GM19467 (cell line): ENCODE measurements around the gene PPM1E.

Experiments used
- ATAC-seq: cut with Tn5 transposase; IDR thresholded peaks from one replicate; pipeline ENCODE4 v1.9.1; 2021; ENCODE audit warnings: mild to moderate bottlenecking, moderate library complexity; ENCODE audit not compliant: unreplicated experiment

Gene PPM1E

GRCh38 chr17:59030811-59031210 lies 275.2 kb downstream of the PPM1E start:
- ATAC-seq, result no peak
